GM12878 (cell line): ENCODE data around the gene ACER3. TPM values are rescaled to one million over a fixed set of nuclear protein-coding genes. Genes with fewer than 3 reads are reported as not detected.

ENCODE experiments used
- ATAC-seq: fragments of 200-7000 bp; cut with Tn5 transposase; 3 replicates; pipeline ENCODE4 v1.9.1; 2020; ENCODE audit warnings: mild to moderate bottlenecking, moderate library complexity
- BruUV-seq: library from RNA; stranded (reverse); fragments of 400-500 nt; replicated peaks from 2 replicates; lab custom pipeline; 2021; lab: Mats Ljungman, UMichigan
- CTCF ChIA-PET: fragments of 300-600 bp; sonication (Branson Sonifier 250); formaldehyde crosslinking; extraction: SDS; loops from one replicate; lab custom pipeline; 2021; ENCODE audit warnings: inconsistent platforms; lab: Yijun Ruan, JAX
- POLR2A ChIA-PET: fragments of 350-600 bp; formaldehyde crosslinking; extraction: SDS; loops from one replicate; lab custom pipeline; 2021; ENCODE audit warnings: inconsistent platforms; lab: Charles Lee
- RAD21 ChIA-PET: fragments of 300-600 bp; sonication (Branson Sonifier 250); formaldehyde crosslinking; loops from one replicate; lab custom pipeline; 2023; ENCODE audit warnings: antibody characterized with exemption; ENCODE audit not compliant: unreplicated experiment; lab: Charles Lee
- SMC1A ChIA-PET: fragments of 300-600 bp; sonication (Branson Sonifier 250); formaldehyde crosslinking; loops from one replicate; lab custom pipeline; 2023; ENCODE audit not compliant: unreplicated experiment, uncharacterized antibody; lab: Charles Lee
- DNase-seq: peaks from one replicate; pipeline ENCODE4 v3.0.0-alpha.2; 2011; ENCODE audit warnings: low read depth, low spot score
- FAIRE-seq: peaks from 3 replicates; lab custom pipeline; 2011; peaks lifted over from hg19 to GRCh38; lab: Jason Lieb, UNC
- H2AFZ ChIP-seq: 2 replicates; pipeline ENCODE4 v1.6.0; 2011; ENCODE audit warnings: low read depth, low read length, control low read depth; ENCODE audit not compliant: control insufficient read depth
- H3K27ac ChIP-seq: 2 replicates; pipeline ENCODE4 v1.5.1; 2011; ENCODE audit warnings: control low read depth; ENCODE audit not compliant: control insufficient read depth, insufficient read depth
- H3K27me3 ChIP-seq, 2 experiments: replicated peaks in 1 of 2; 2 replicates each; pipeline versions ENCODE4 v1.6.0 to v1.6.1; 2011; ENCODE audit warnings: low read length in 1 of 2; ENCODE audit not compliant: control insufficient read depth in 2 of 2, insufficient read depth in 2 of 2
- H3K36me3 ChIP-seq, 2 experiments: 2 replicates each; pipeline ENCODE4 v1.5.1; 2011; ENCODE audit warnings: low read length in 1 of 2; ENCODE audit not compliant: control insufficient read depth in 2 of 2, insufficient read depth in 2 of 2
- H3K4me1 ChIP-seq: 2 replicates; pipeline ENCODE4 v1.6.1; 2011; ENCODE audit warnings: mild to moderate bottlenecking, low read length, moderate library complexity, mixed read lengths; ENCODE audit not compliant: control insufficient read depth, insufficient read depth
- H3K4me2 ChIP-seq: 2 replicates; pipeline ENCODE4 v1.6.0; 2011; ENCODE audit warnings: control low read depth; ENCODE audit not compliant: control insufficient read depth, insufficient read depth
- H3K4me3 ChIP-seq: fragments of 200-600 bp; sonication (generic); 2 replicates; pipeline ENCODE4 v1.5.1; 2016
- H3K79me2 ChIP-seq: 2 replicates; pipeline ENCODE4 v1.6.0; 2011; ENCODE audit warnings: low read length; ENCODE audit not compliant: control insufficient read depth, insufficient read depth
- H3K9ac ChIP-seq: 2 replicates; pipeline ENCODE4 v1.8.0; 2011; ENCODE audit warnings: low read length, control low read depth, mixed read lengths; ENCODE audit not compliant: control insufficient read depth, insufficient read depth
- H3K9me3 ChIP-seq: replicated peaks from 3 replicates; pipeline ENCODE4 v1.5.1; 2011; ENCODE audit warnings: mild to moderate bottlenecking, low read length; ENCODE audit not compliant: control insufficient read depth, insufficient read depth
- H4K20me1 ChIP-seq: 2 replicates; pipeline ENCODE4 v1.6.0; 2011; ENCODE audit not compliant: control insufficient read depth, insufficient read depth
- ATF3 ChIP-seq: IDR thresholded peaks from 2 replicates; pipeline ENCODE4 v1.6.1; 2011; ENCODE audit warnings: low read depth, mild to moderate bottlenecking, low read length, moderate library complexity, borderline replicate concordance; ENCODE audit errors: extremely low read depth
- BACH1 ChIP-seq: fragments of 450-650 bp; IDR thresholded peaks from 2 replicates; pipeline ENCODE4 v1.6.1; 2017; ENCODE audit warnings: mild to moderate bottlenecking, borderline replicate concordance
- BMI1 ChIP-seq: fragments of 450-650 bp; IDR thresholded peaks from 2 replicates; pipeline ENCODE4 v1.6.1; 2016; ENCODE audit warnings: mild to moderate bottlenecking, moderate library complexity, borderline replicate concordance
- HCFC1 ChIP-seq: fragments of 150-350 bp; IDR thresholded peaks from 2 replicates; pipeline ENCODE4 v1.6.1; 2014; ENCODE audit warnings: low read length
- IRF4 ChIP-seq: IDR thresholded peaks from 2 replicates; pipeline ENCODE4 v1.6.1; 2011; ENCODE audit warnings: low read depth, low read length
- JUNB ChIP-seq: IDR thresholded peaks from 2 replicates; pipeline ENCODE4 v1.6.1; 2016; ENCODE audit warnings: antibody characterized with exemption, mild to moderate bottlenecking
- KAT2A ChIP-seq: conservative IDR thresholded peaks from 2 replicates; pipeline ENCODE4 v1.6.1; 2011; ENCODE audit warnings: low read depth, low read length; ENCODE audit not compliant: control insufficient read depth
- MTA3 ChIP-seq: IDR thresholded peaks from 2 replicates; pipeline ENCODE4 v1.6.1; 2012; ENCODE audit warnings: low read length, inconsistent platforms, borderline replicate concordance
- NBN ChIP-seq: fragments of 450-650 bp; IDR thresholded peaks from 2 replicates; pipeline ENCODE4 v1.6.1; 2016
- NFYA ChIP-seq: IDR thresholded peaks from 2 replicates; pipeline ENCODE4 v1.6.1; 2011; ENCODE audit warnings: low read depth, mild to moderate bottlenecking, low read length, improper control_type of control experiment, borderline replicate concordance
- NFYB ChIP-seq: IDR thresholded peaks from 2 replicates; pipeline ENCODE4 v1.6.1; 2011; ENCODE audit warnings: low read depth, mild to moderate bottlenecking, low read length, improper control_type of control experiment, moderate library complexity; ENCODE audit not compliant: insufficient read depth
- POLR2AphosphoS5 ChIP-seq: IDR thresholded peaks from 2 replicates; pipeline ENCODE4 v1.6.1; 2011; ENCODE audit warnings: mild to moderate bottlenecking, low read length, inconsistent platforms
- RUNX3 ChIP-seq: IDR thresholded peaks from 2 replicates; pipeline ENCODE4 v1.6.1; 2012; ENCODE audit warnings: low read length, inconsistent platforms
- SP1 ChIP-seq: IDR thresholded peaks from one replicate; pipeline ENCODE4 v1.6.1; 2011; ENCODE audit warnings: low read depth, low read length
- SREBF1 ChIP-seq: IDR thresholded peaks from 2 replicates; pipeline ENCODE4 v1.6.1; 2012; ENCODE audit warnings: mild to moderate bottlenecking, low read length
- TAF1 ChIP-seq: IDR thresholded peaks from 2 replicates; pipeline ENCODE4 v1.6.1; 2011; ENCODE audit warnings: mild to moderate bottlenecking, low read depth, low read length, borderline replicate concordance
- YBX1 ChIP-seq: fragments of 450-650 bp; IDR thresholded peaks from 2 replicates; pipeline ENCODE4 v1.6.1; 2016; ENCODE audit warnings: antibody characterized with exemption
- ZNF217 ChIP-seq: fragments of 450-650 bp; IDR thresholded peaks from 2 replicates; pipeline ENCODE4 v1.6.1; 2017; ENCODE audit warnings: antibody characterized with exemption, mild to moderate bottlenecking
- ZNF24 ChIP-seq: fragments of 450-650 bp; IDR thresholded peaks from 2 replicates; pipeline ENCODE4 v1.6.1; 2017; ENCODE audit warnings: antibody characterized with exemption, mild to moderate bottlenecking
- ZNF384 ChIP-seq: IDR thresholded peaks from 2 replicates; pipeline ENCODE4 v1.6.1; 2012; ENCODE audit warnings: low read depth, mild to moderate bottlenecking, low read length, improper control_type of control experiment, borderline replicate concordance
- WGBS: methylation state at CpG from one replicate; pipeline ENCODE4 v1.1.6; 2016; ENCODE audit warnings: low lambda C conversion rate; ENCODE audit not compliant: insufficient replicate concordance, insufficient coverage; ENCODE audit errors: missing lambda C conversion rate; 5-methylcytosine and 5-hydroxymethylcytosine counted together
- in situ Hi-C: fragments of 300-500 bp; cut with MboI; formaldehyde crosslinking; loops from 9 replicates; pipeline ENCODE4 v1.14.3; 2018; ENCODE audit warnings: mixed read lengths
- intact Hi-C: fragments of 100-400 bp; cut with micrococcal nuclease; formaldehyde crosslinking; loops from one replicate; pipeline ENCODE4 v1.14.2; 2022; ENCODE audit not compliant: unreplicated experiment
- polyA plus RNA-seq, 11 experiments: library from polyadenylated mRNA; depleted of rRNA in 4 of 11; unstranded in 6 of 11; stranded (reverse) in 5 of 11; fragments of >200 nt; fragmentation: Nextera tagmentation in 4 of 11; fragmentation: Illumina TruSeq in 1 of 11; extraction: Ambion mirVana in 4 of 11; extraction: Trizol in 1 of 11; gene quantifications; 1 replicate in 1 of 11; 2 replicates in 10 of 11; pipeline versions ENCODE4 v1.2.1 to v1.2.3, GENCODE V29; 2011 to 2016; ENCODE audit warnings: inconsistent platforms in 2 of 11, missing spikeins in 2 of 11, low read depth in 1 of 11
- total RNA-seq, 4 experiments: library from RNA; depleted of rRNA in 3 of 4; stranded (reverse); fragments of >200 nt in 3 of 4; fragmentation: Illumina TruSeq in 1 of 4; extraction: Trizol in 1 of 4; gene quantifications; 2 replicates each; pipeline versions ENCODE4 v1.2.1 to v1.2.3, GENCODE V29; 2013 to 2021
- TF ChIP-seq, protein P1 (sequence below): fragments of 450-650 bp; IDR thresholded peaks from 2 replicates; pipeline ENCODE4 v1.6.1; 2017; ENCODE audit warnings: low read depth, mild to moderate bottlenecking, moderate library complexity

Gene ACER3
- total and polyA plus RNA-seq, 10 of the 15 experiments (the other 5 are each of a cell fraction or from before 2014, with no cell fraction given): 2.8 to 17.4 (median 10.3) TPM

DNA sequence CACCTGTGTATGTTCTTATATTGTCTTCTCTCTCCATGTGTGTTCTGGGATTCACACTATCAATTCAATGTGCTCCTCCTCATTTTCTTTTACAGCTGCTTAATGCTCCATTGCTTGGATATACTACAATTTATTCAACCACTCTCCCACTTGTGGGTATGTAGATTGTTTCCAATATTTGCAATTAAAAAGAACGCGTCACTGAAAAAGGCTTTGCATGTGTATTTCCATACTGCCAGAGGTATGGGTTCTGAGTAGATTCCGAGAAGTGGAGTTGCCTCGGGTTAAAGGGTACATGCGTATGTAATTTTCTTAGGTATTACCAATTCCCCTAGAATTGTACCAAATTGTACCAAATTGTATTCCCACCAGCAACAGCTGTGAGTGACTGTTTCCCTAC is 199.1 kb downstream of the ACER3 start:
- TF ChIP-seq HCFC1: no peak
- no peak for TF ChIP-seq JUNB
- TF ChIP-seq YBX1: no peak
- TF ChIP-seq MTA3: no peak
- TF ChIP-seq ATF3: no peak
- no peak for TF ChIP-seq NBN
- TF ChIP-seq IRF4: no peak
- TF ChIP-seq RUNX3: no peak
- Histone ChIP-seq H3K4me2 (no peak overlapping the region), H3K36me3 (no peaks in the 10 kb centered on the region), H3K27ac (no peak overlapping the region), H4K20me1 (no peaks in the 10 kb centered on the region), H2AFZ (no peak overlapping the region), H3K4me1 (no peaks in the 10 kb centered on the region), H3K9ac (no peak overlapping the region), H3K4me3 (no peak overlapping the region), H3K9me3 (peaks cover 2% of the 10 kb centered on the region; the same call in 1 of the 3 replicates), H3K27me3 (no peaks in the 10 kb centered on the region), H3K79me2 (no peaks in the 10 kb centered on the region)
- in situ Hi-C loops (no loop called here), intact Hi-C loops (no loop called here)
- ChIA-PET SMC1A (no interaction called here), POLR2A (no interaction called here), RAD21 (no interaction called here), CTCF (interaction anchor here (3.6 kb wide), 1 partner anchor 12 kb away, joined by 11 read pairs; no protein-coding TSS in a partner anchor)
- no peak for ATAC-seq
- no peak for FAIRE-seq
- 55% methylated on average over 5 of the region's 5 CpGs for WGBS
- BruUV-seq: no TSS peak
- DNase-seq: no peak

DNA sequence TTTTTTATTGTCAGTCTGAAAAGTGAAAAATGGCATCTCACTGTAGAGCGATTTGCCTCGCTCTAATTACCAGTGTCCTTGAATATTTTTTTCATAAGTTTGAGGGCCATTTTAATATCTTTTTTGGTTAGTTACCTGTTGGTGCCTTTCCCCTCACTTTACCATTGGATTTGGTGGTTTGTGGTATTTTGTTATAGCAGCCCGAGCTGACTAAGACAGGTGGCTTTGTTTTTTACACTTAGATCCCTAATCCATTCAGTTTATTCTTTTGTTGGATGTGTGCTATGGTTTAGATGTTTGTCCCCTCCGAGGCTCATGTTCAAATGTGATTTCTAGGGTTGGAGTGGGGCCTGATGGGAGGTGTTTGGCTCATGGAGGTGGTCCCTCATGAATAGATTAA is 199.5 kb downstream of the ACER3 start:
- BruUV-seq: no TSS peak
- intact Hi-C loops: no loop called here
- ChIA-PET SMC1A (no interaction called here), POLR2A (no interaction called here), RAD21 (no interaction called here), CTCF (interaction anchor here (1.4 to 3.6 kb wide), 2 partner anchors 12 to 31 kb away, joined by 3 to 11 read pairs; no protein-coding TSS in a partner anchor)
- Histone ChIP-seq H3K27ac (no peak overlapping the region), H3K4me1 (no peaks in the 10 kb centered on the region), H3K9ac (no peak overlapping the region), H3K36me3 (no peaks in the 10 kb centered on the region), H3K4me2 (no peak overlapping the region), H3K27me3 (no peaks in the 10 kb centered on the region), H3K79me2 (no peaks in the 10 kb centered on the region), H3K4me3 (no peak overlapping the region), H2AFZ (no peak overlapping the region), H4K20me1 (no peaks in the 10 kb centered on the region), H3K9me3 (peaks cover 2% of the 10 kb centered on the region; the same call in 1 of the 3 replicates)
- ATAC-seq (no peak), FAIRE-seq (no peak), DNase-seq (no peak)
- in situ Hi-C loops: no loop called here
- 30% methylated on average over 4 of the region's 4 CpGs for WGBS
- TF ChIP-seq, protein P1, sequence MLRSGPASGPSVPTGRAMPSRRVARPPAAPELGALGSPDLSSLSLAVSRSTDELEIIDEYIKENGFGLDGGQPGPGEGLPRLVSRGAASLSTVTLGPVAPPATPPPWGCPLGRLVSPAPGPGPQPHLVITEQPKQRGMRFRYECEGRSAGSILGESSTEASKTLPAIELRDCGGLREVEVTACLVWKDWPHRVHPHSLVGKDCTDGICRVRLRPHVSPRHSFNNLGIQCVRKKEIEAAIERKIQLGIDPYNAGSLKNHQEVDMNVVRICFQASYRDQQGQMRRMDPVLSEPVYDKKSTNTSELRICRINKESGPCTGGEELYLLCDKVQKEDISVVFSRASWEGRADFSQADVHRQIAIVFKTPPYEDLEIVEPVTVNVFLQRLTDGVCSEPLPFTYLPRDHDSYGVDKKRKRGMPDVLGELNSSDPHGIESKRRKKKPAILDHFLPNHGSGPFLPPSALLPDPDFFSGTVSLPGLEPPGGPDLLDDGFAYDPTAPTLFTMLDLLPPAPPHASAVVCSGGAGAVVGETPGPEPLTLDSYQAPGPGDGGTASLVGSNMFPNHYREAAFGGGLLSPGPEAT: no peak
- no peak for TF ChIP-seq ZNF24
- no peak for TF ChIP-seq ZNF217
- TF ChIP-seq ZNF384: no peak
- TF ChIP-seq BACH1: no peak
- no peak for TF ChIP-seq TAF1
- TF ChIP-seq NFYA: no peak
- TF ChIP-seq RUNX3: no peak
- TF ChIP-seq SP1: no peak
- TF ChIP-seq BMI1: no peak
- no peak for TF ChIP-seq SREBF1
- TF ChIP-seq POLR2AphosphoS5: no peak
- no peak for TF ChIP-seq NFYB
- no peak for TF ChIP-seq KAT2A
